Endothelial cell of umbilical vein (primary cell): ENCODE measurements around the gene SH3GL1. TPM values are rescaled to one million over a fixed set of nuclear protein-coding genes. Genes with fewer than 3 reads are reported as not detected.

ENCODE experiments used
- BruUV-seq: library from RNA; stranded (reverse); fragments of 400-500 nt; replicated peaks from 2 replicates; lab custom pipeline; 2021; lab: Mats Ljungman, UMichigan
- CTCF ChIA-PET: fragments of 300-600, 350-600 bp; sonication (Branson Sonifier 250); formaldehyde crosslinking; loops from one replicate; lab custom pipeline; 2021; ENCODE audit warnings: antibody characterized with exemption, inconsistent platforms; lab: Charles Lee
- POLR2A ChIA-PET: fragments of 300-600, 350-600 bp; sonication (Branson Sonifier 250); formaldehyde crosslinking; loops from one replicate; lab custom pipeline; 2021; ENCODE audit warnings: antibody characterized with exemption, inconsistent platforms; lab: Charles Lee
- DNase-seq: peaks from one replicate; pipeline ENCODE4 v3.0.0-alpha.2; 2011; ENCODE audit warnings: low read depth, low spot score
- FAIRE-seq: peaks from 2 replicates; lab custom pipeline; 2011; peaks lifted over from hg19 to GRCh38; lab: Jason Lieb, UNC
- H2AFZ ChIP-seq: 2 replicates; pipeline ENCODE4 v1.6.0; 2012; ENCODE audit warnings: low read depth, low read length, control low read depth, inconsistent platforms
- H3K27ac ChIP-seq: 2 replicates; pipeline ENCODE4 v1.5.1; 2011; ENCODE audit warnings: low read depth, mild to moderate bottlenecking, control low read depth, low read length, moderate library complexity; ENCODE audit not compliant: insufficient read depth
- H3K27me3 ChIP-seq, 2 experiments: 2 replicates each; pipeline versions ENCODE4 v1.6.0 to v1.6.1; 2011; ENCODE audit warnings: low read length in 2 of 2, mixed read lengths in 1 of 2; ENCODE audit not compliant: control insufficient read depth in 2 of 2, insufficient read depth in 2 of 2
- H3K36me3 ChIP-seq, 2 experiments: 2 replicates in 1 of 2; 3 replicates in 1 of 2; pipeline ENCODE4 v1.5.1; 2011; ENCODE audit warnings: low read length in 2 of 2, mild to moderate bottlenecking in 1 of 2, moderate library complexity in 1 of 2; ENCODE audit not compliant: control insufficient read depth in 2 of 2, insufficient read depth in 2 of 2; ENCODE audit errors: extremely low read depth in 1 of 2
- H3K4me1 ChIP-seq: 3 replicates; pipeline ENCODE4 v1.5.1; 2011; ENCODE audit warnings: mild to moderate bottlenecking, low read length; ENCODE audit not compliant: control insufficient read depth, insufficient read depth; ENCODE audit errors: extremely low read depth
- H3K4me2 ChIP-seq: 2 replicates; pipeline ENCODE4 v1.6.1; 2011; ENCODE audit warnings: low read length, control low read depth, mixed read lengths; ENCODE audit not compliant: insufficient read depth
- H3K4me3 ChIP-seq, 3 experiments: fragments of 200-600 bp in 1 of 3; sonication (generic), shearing (Covaris generic) in 1 of 3; replicated peaks in 1 of 3; 2 replicates each; pipeline ENCODE4 v1.5.1; 2011 to 2016; ENCODE audit warnings: control low read depth in 3 of 3, low read length in 3 of 3, mild to moderate bottlenecking in 2 of 3, inconsistent platforms in 1 of 3, low read depth in 1 of 3, moderate library complexity in 1 of 3; ENCODE audit not compliant: insufficient read depth in 1 of 3
- H3K79me2 ChIP-seq: 2 replicates; pipeline ENCODE4 v1.6.0; 2012; ENCODE audit warnings: low read length, inconsistent platforms; ENCODE audit not compliant: control insufficient read depth, insufficient read depth
- H3K9ac ChIP-seq: replicated peaks from 2 replicates; pipeline ENCODE3; 2011; ENCODE audit warnings: low read length, control low read depth; ENCODE audit not compliant: insufficient read depth; ENCODE audit errors: extremely low read depth
- H3K9me1 ChIP-seq: replicated peaks from 3 replicates; pipeline ENCODE4 v1.6.0; 2011; ENCODE audit warnings: mild to moderate bottlenecking, low read length; ENCODE audit not compliant: control insufficient read depth, insufficient read depth; ENCODE audit errors: extremely low read depth
- H3K9me3 ChIP-seq: replicated peaks from 2 replicates; pipeline ENCODE4 v1.5.1; 2012; ENCODE audit warnings: low read length, inconsistent platforms; ENCODE audit not compliant: control insufficient read depth, insufficient read depth
- H4K20me1 ChIP-seq: replicated peaks from 2 replicates; pipeline ENCODE3; 2011; ENCODE audit warnings: mild to moderate bottlenecking, low read length; ENCODE audit not compliant: control insufficient read depth, insufficient read depth; ENCODE audit errors: extremely low read depth
- EZH2 ChIP-seq: IDR thresholded peaks from 2 replicates; pipeline ENCODE4 v1.6.1; 2012; ENCODE audit warnings: borderline replicate concordance, low read depth, mild to moderate bottlenecking, moderate library complexity, low read length, inconsistent platforms; ENCODE audit not compliant: severe bottlenecking
- FOS ChIP-seq: IDR thresholded peaks from 2 replicates; pipeline ENCODE4 v1.6.1; 2011; ENCODE audit warnings: mild to moderate bottlenecking, low read length, moderate library complexity, borderline replicate concordance; ENCODE audit not compliant: insufficient read depth
- GATA2 ChIP-seq: IDR thresholded peaks from 2 replicates; pipeline ENCODE4 v1.7.0; 2011; ENCODE audit warnings: low read depth, mild to moderate bottlenecking, moderate library complexity, mixed read lengths, low read length; ENCODE audit not compliant: insufficient read length, insufficient read depth
- JUN ChIP-seq: IDR thresholded peaks from 2 replicates; pipeline ENCODE4 v1.6.1; 2011; ENCODE audit warnings: borderline replicate concordance, low read depth; ENCODE audit not compliant: insufficient read length, insufficient read depth
- MYC ChIP-seq: IDR thresholded peaks from one replicate; pipeline ENCODE4 v1.6.1; 2011; ENCODE audit warnings: mild to moderate bottlenecking, low read depth, low read length
- POLR2A ChIP-seq: IDR thresholded peaks from 2 replicates; pipeline ENCODE4 v1.6.1; 2012; ENCODE audit warnings: low read depth, mild to moderate bottlenecking, control low read depth, low read length
- POLR2AphosphoS5 ChIP-seq: IDR thresholded peaks from 2 replicates; pipeline ENCODE4 v1.6.1; 2012; ENCODE audit warnings: low read depth, mild to moderate bottlenecking, control low read depth, low read length, moderate library complexity; ENCODE audit not compliant: insufficient read depth
- dilution Hi-C: fragments of 300-500 bp; cut with MboI; formaldehyde crosslinking; loops from one replicate; pipeline ENCODE4 v1.15.0; 2019; ENCODE audit warnings: low sequenced_read_pairs; ENCODE audit not compliant: extremely low pct_ligation_motif_present
- intact Hi-C: fragments of 100-400 bp; cut with micrococcal nuclease; formaldehyde crosslinking; loops from one replicate; pipeline ENCODE4 v1.10.0; 2022
- polyA plus RNA-seq, 4 experiments: library from polyadenylated mRNA; depleted of rRNA in 3 of 4; stranded (reverse) in 3 of 4; unstranded in 1 of 4; fragments of >200 nt; gene quantifications; 2 replicates each; pipeline versions ENCODE4 v1.2.1 to v1.2.3, GENCODE V29; 2011 to 2012; ENCODE audit warnings: missing spikeins in 1 of 4
- total RNA-seq: library from RNA; stranded (reverse); gene quantifications from 2 replicates; pipeline ENCODE4 v1.2.3, GENCODE V29; 2021
- TF ChIP-seq, protein P1 (sequence below), 2 donors: IDR thresholded peaks; 1 replicate in 1 of 2; 2 replicates in 1 of 2; pipeline ENCODE4 v1.5.1; 2011; ENCODE audit warnings: low read length in 2 of 2, mild to moderate bottlenecking in 2 of 2, moderate library complexity in 2 of 2, control low read depth in 1 of 2, inconsistent platforms in 1 of 2, low read depth in 1 of 2; ENCODE audit not compliant: insufficient read depth in 1 of 2; ENCODE audit errors: extremely low read depth in 1 of 2
- TF ChIP-seq, protein P2 (sequence below): IDR thresholded peaks from 2 replicates; pipeline ENCODE4 v1.6.1; 2011; ENCODE audit not compliant: insufficient read depth, insufficient read length

SH3GL1 gene
- total and polyA plus RNA-seq, 2 donors (not counting 3 experiments of a cell fraction or from before 2014, with no cell fraction given) = 143 to 145 TPM

DNA sequence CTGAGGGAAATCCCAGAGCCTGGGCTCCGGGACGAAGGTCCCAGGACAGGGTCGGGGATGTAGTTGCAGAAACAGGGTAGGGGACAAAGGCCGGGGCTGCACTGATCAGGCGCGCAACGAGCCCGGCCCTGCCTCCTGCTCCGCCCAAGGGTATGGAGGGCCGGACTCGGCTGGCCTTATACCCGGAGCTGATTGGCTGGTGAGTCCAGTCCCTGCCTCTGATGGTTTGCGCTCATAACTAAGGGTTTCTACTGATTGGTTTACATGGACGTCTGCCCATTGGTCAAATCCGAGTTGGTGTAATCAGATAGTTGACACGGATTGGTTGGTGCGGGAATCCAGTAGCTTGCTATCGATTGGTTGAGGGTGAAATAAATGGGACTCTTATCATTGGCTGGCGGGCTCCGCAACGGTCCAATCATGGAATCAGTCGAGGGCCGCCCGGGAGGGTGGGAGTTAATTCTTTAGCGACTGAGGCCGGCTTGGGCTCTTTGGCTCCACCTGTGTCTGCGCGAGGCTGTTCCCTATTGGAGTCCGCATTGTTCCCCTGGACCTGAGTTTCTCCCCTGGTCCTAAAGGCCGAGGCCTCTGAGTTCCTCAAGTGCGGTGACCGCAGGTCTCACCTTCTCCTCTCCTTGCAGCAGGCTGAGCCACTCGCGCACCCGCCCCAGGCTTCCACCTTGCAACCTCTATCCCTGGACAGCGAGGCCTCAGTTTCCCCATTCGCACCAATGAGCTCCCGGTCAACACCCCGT lies 57.6 kb downstream of the SH3GL1 start:
- ChIA-PET CTCF (interaction anchor here (0.6 to 3.1 kb wide), 14 partner anchors 10 to 506 kb away, joined by 3 to 54 read pairs (median 5); partner anchors contain the start of genes CHAF1A and SH3GL1), POLR2A (interaction anchor here (0.6 to 2.3 kb wide), 12 partner anchors 10 to 110 kb away, joined by 3 to 7 read pairs (median 4); partner anchors contain the start of gene YJU2)
- Histone ChIP-seq H3K4me1 (peaks cover 16% of the 10 kb centered on the region), H3K79me2 (no peaks in the 10 kb centered on the region), H3K9me1 (no peaks in the 10 kb centered on the region), H3K9me3 (no peaks in the 10 kb centered on the region), H3K4me2 (peak overlapping the region; percentile 91), H3K36me3 (peaks cover 2% of the 10 kb centered on the region in 2 experiments), H3K9ac (peak overlapping the region; percentile 68), H4K20me1 (no peaks in the 10 kb centered on the region), H2AFZ (peak overlapping the region; percentile 99), H3K27me3 (no peaks in the 10 kb centered on the region), H3K27ac (peak overlapping the region; percentile 77), H3K4me3 (peak overlapping the region; percentile 55 to 85 (median 84))
- TF ChIP-seq GATA2 (no peak), FOS (no peak), POLR2A (peak; percentile 96), MYC (no peak), EZH2 (peak; percentile 99), JUN (no peak), POLR2AphosphoS5 (peak; percentile 94)
- TF ChIP-seq, protein P1, sequence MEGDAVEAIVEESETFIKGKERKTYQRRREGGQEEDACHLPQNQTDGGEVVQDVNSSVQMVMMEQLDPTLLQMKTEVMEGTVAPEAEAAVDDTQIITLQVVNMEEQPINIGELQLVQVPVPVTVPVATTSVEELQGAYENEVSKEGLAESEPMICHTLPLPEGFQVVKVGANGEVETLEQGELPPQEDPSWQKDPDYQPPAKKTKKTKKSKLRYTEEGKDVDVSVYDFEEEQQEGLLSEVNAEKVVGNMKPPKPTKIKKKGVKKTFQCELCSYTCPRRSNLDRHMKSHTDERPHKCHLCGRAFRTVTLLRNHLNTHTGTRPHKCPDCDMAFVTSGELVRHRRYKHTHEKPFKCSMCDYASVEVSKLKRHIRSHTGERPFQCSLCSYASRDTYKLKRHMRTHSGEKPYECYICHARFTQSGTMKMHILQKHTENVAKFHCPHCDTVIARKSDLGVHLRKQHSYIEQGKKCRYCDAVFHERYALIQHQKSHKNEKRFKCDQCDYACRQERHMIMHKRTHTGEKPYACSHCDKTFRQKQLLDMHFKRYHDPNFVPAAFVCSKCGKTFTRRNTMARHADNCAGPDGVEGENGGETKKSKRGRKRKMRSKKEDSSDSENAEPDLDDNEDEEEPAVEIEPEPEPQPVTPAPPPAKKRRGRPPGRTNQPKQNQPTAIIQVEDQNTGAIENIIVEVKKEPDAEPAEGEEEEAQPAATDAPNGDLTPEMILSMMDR (IDR thresholded peaks at IDR 0.05; ENCODE audit: extremely low read depth in 1 of 2, insufficient read depth in 1 of 2, low read depth in 1 of 2, low read length in 2 of 2) = peak in 1 of 2 donors; percentile 47
- TF ChIP-seq, protein P2, sequence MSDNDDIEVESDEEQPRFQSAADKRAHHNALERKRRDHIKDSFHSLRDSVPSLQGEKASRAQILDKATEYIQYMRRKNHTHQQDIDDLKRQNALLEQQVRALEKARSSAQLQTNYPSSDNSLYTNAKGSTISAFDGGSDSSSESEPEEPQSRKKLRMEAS = no peak
- intact Hi-C loops (loop anchor here (1.0 kb wide), 2 partner anchors 14 to 32 kb away; no protein-coding TSS in a partner anchor), dilution Hi-C loops (no loop called here)
- BruUV-seq = no TSS peak
- FAIRE-seq (peak; percentile 100), DNase-seq (peak; percentile 100)
